AG04450 (cell line): Measurements from ENCODE around the gene OR8S1. TPM values are rescaled to one million over a fixed set of nuclear protein-coding genes. Genes with fewer than 3 reads are reported as not detected.
"Not testable (repeated sequence)": the region's sequence is repeated elsewhere in the genome, so short reads cannot be mapped to it uniquely, and the experiment has no call there.

Experiments
- CTCF ChIA-PET: fragments of 300-600, 350-600 bp; formaldehyde crosslinking; extraction: SDS; loops from one replicate; lab custom pipeline; 2022; ENCODE audit warnings: antibody characterized with exemption, inconsistent platforms; lab: Charles Lee
- POLR2A ChIA-PET: fragments of 350-600 bp; formaldehyde crosslinking; extraction: SDS; loops from one replicate; lab custom pipeline; 2021; ENCODE audit warnings: antibody characterized with exemption, inconsistent platforms; lab: Yijun Ruan, JAX
- DNase-seq: peaks from one replicate; pipeline ENCODE4 v3.0.0-alpha.2; 2011; ENCODE audit warnings: low read depth, low spot score
- H3K27ac ChIP-seq: one replicate; pipeline ENCODE4 v1.5.1; 2012; ENCODE audit warnings: low read depth, low read length, control low read depth
- H3K27me3 ChIP-seq: one replicate; pipeline ENCODE4 v1.6.0; 2012; ENCODE audit warnings: low read length; ENCODE audit not compliant: control insufficient read depth, insufficient read depth
- H3K4me3 ChIP-seq: 2 replicates; pipeline ENCODE4 v1.5.1; 2011; ENCODE audit warnings: mild to moderate bottlenecking, low read depth, low read length, control low read depth
- H3K9me3 ChIP-seq: 2 replicates; pipeline ENCODE4 v1.5.1; 2012; ENCODE audit warnings: low read length; ENCODE audit not compliant: control insufficient read depth, insufficient read depth
- polyA plus RNA-seq: library from polyadenylated mRNA; depleted of rRNA; stranded (reverse); fragments of >200 nt; gene quantifications from 2 replicates; pipeline ENCODE4 v1.2.3, GENCODE V29; 2011
- TF ChIP-seq, protein P1 (sequence below): IDR thresholded peaks from 2 replicates; pipeline ENCODE4 v1.5.1; 2011; ENCODE audit warnings: low read depth, low read length, control low read depth, inconsistent platforms

The OR8S1 gene
- polyA plus RNA-seq, 1 experiment, result not detected

DNA sequence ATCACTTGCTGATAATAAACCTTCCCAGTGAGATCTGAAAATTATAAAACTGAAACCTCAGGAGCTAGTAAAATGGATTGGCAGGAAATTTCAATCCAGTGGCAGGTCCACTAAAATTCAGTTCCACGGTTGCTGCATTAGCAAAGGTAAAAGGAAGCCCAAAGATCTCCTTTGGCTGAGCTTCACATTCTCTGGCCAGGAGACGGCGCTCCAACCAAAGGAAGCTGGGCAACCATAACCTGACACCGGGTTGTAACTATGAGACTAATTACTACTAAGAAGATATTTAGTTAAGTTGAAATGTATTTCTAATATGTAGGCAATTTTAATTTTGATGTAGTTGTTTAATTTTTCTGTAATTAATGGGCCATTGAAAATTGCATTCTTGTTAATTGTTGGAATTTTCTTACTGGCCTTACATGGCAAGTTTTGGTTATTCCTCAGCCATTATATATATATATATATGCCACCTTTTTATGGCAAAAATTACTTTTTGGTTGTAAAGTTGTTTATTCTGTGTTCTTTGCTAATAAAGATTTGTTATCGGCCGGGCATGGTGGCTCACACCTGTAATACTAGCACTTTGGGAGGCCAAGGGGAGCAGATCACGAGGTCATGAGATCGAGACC, 17.0 kb downstream of the OR8S1 start:
- TF ChIP-seq, protein P1, sequence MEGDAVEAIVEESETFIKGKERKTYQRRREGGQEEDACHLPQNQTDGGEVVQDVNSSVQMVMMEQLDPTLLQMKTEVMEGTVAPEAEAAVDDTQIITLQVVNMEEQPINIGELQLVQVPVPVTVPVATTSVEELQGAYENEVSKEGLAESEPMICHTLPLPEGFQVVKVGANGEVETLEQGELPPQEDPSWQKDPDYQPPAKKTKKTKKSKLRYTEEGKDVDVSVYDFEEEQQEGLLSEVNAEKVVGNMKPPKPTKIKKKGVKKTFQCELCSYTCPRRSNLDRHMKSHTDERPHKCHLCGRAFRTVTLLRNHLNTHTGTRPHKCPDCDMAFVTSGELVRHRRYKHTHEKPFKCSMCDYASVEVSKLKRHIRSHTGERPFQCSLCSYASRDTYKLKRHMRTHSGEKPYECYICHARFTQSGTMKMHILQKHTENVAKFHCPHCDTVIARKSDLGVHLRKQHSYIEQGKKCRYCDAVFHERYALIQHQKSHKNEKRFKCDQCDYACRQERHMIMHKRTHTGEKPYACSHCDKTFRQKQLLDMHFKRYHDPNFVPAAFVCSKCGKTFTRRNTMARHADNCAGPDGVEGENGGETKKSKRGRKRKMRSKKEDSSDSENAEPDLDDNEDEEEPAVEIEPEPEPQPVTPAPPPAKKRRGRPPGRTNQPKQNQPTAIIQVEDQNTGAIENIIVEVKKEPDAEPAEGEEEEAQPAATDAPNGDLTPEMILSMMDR, result peak; percentile 80
- H3K27ac ChIP-seq, result no peak overlapping the region
- H3K4me3 ChIP-seq, result no peak overlapping the region
- CTCF ChIA-PET, result interaction anchor here (0.6 to 6.6 kb wide), 12 partner anchors 11 to 270 kb away, joined by 3 to 159 read pairs (median 3); no protein-coding TSS in a partner anchor
- POLR2A ChIA-PET, result no interaction called here
- no peak for DNase-seq
- H3K27me3 ChIP-seq, result no peaks in the 10 kb centered on the region
- no peaks in the 10 kb centered on the region for H3K9me3 ChIP-seq

DNA sequence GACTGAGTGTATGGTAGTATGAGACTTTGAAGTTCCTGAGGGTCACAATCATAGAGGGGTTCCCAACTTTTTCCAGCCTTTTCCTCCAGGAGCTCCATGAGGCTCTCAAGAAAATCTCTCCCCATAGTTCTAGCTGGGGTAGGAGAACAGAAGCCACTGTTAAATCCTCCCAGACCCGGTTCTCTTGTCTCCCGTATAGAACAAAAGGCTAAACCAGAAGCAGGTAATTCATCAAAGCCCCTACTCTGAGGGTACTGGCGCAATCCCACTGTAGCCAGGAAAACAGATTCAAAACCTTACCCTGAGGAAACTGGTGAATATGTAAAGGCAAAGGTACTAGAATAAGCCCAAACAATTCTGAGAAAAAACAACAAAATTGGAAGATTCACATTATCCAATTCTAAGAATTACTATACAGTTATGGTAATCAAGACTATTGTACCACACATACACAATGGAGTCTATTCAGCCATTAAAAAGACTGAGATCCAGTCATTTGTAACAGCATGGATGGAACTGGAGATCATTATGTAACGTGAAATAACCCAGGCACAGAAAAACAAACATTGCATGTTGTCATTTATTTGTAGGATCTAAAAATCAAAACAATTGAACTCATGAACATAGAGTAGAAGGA, 20.5 kb downstream of the OR8S1 start:
- Histone ChIP-seq H3K27ac (no peak overlapping the region), H3K4me3 (no peak overlapping the region), H3K27me3 (no peaks in the 10 kb centered on the region), H3K9me3 (no peaks in the 10 kb centered on the region)
- CTCF ChIA-PET, result interaction anchor here (0.6 to 6.6 kb wide), 2 partner anchors 73 to 258 kb away, joined by 3 to 159 read pairs; no protein-coding TSS in a partner anchor
- DNase-seq, result no peak
- TF ChIP-seq, protein P1, result no peak
- POLR2A ChIA-PET, result no interaction called here

DNA sequence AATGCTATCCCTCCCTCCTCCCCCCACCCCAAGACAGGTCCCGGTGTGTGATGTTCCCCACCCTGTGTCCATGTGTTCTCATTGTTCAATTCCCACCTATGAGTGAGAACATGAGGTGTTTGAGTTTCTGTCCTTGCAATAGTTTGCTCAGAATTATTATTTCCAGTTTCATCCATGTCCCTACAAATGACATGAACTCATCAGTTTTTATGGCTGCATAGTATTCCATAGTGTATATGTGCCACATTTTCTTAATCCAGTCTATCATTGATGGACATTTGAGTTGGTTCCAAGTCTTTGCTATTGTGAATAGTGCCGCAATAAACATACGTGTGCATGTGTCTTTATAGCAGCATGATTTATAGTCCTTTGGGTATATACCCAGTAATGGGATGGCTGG, 21.6 kb downstream of the OR8S1 start:
- DNase-seq, H3K27me3 ChIP-seq, POLR2A ChIA-PET, H3K9me3 ChIP-seq, H3K4me3 ChIP-seq, H3K27ac ChIP-seq, CTCF ChIA-PET: not testable (repeated sequence)

DNA sequence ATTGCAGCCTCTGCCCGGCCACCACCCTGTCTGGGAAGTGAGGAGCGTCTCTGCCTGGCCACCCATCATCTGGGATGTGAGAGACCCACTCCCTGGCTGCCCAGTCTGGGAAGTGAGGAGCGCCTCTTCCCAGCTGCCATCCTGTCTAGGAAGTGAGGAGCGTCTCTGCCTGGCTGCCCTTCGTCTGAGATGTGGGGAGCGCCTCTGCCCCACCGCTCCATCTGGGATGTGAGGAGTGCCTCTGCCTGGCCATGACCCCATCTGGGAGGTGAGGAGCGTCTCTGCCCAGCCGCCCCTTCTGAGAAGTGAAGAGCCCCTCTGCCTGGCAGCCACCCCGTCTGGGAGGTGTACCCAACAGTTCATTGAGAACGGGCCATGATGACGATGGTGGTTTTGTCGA, 26.2 kb downstream of the OR8S1 start:
- H3K27me3 ChIP-seq, POLR2A ChIA-PET, DNase-seq, CTCF ChIA-PET, H3K27ac ChIP-seq, H3K4me3 ChIP-seq, H3K9me3 ChIP-seq: not testable (repeated sequence)

DNA sequence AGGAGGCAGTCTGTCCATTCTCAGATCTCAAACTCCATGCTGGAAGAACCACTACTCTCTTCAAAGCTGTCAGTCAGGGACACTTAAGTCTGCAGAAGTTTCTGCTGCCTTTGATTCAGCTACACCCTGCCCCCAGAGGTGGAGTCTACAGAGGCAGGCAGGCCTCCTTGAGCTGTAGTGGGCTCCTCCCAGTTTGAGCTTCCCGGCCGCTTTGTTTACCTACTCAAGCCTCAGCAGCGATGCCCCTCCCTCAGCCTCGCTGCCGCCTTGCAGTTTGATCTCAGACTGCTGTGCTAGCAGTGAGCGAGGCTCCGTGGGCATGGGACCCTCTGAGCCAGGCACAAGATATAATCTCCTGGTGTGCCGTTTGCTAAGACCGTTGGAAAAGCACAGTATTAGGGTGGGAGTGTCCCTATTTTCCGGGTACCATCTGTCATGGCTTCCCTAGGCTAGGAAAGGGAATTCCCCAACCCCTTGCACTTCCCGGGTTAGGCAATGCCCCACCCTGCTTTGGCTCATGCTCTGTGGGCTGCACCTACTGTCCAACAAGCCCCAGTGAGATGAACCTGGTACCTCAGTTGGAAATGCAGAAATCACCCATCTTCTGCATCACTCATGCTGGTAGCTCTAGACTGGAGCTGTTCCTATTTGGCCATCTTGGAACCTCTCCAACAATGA, 28.4 kb downstream of the OR8S1 start:
- H3K27me3 ChIP-seq, H3K9me3 ChIP-seq, H3K4me3 ChIP-seq, H3K27ac ChIP-seq, POLR2A ChIA-PET, DNase-seq: not testable (repeated sequence)
- CTCF ChIA-PET, result interaction anchor here (1.5 kb wide), 1 partner anchor 12 kb away, joined by 3 read pairs; no protein-coding TSS in a partner anchor

DNA sequence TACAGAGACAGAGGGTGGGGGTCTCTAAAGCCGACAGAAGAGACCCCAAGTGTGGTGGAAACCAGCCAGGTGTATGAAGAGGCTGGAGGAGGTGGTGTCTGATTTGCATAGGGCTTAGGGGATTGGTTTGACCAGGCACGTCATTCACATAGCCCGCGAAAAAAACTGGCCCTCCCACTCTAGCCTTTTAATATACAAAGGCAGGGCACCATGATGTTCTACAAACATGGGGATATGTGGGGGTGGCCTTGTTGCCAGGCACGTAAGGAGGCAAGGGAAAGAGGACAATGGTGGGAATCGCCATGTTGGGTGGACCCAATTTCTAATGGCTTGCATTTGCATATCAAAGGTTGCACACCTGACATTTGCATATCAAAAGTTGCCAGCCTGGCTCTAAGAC, 31.2 kb downstream of the OR8S1 start:
- CTCF ChIA-PET, result interaction anchor here (1.3 kb wide), 1 partner anchor 14 kb away, joined by 3 read pairs; no protein-coding TSS in a partner anchor
- peaks cover 8% of the 10 kb centered on the region for H3K27me3 ChIP-seq
- DNase-seq, result no peak
- POLR2A ChIA-PET, result no interaction called here
- no peaks in the 10 kb centered on the region for H3K9me3 ChIP-seq
- TF ChIP-seq, protein P1, result no peak
- H3K4me3 ChIP-seq, result no peak overlapping the region
- H3K27ac ChIP-seq, result no peak overlapping the region
